D721Med (cell line): ENCODE measurements around the gene PRRT1.

Source experiments
- DNase-seq: peaks from one replicate; pipeline ENCODE4 v3.0.0; 2011; ENCODE audit warnings: low spot score; ENCODE audit not compliant: insufficient read length
- FAIRE-seq: peaks from 2 replicates; lab custom pipeline; 2011; peaks lifted over from hg19 to GRCh38; lab: Jason Lieb, UNC
- TF ChIP-seq, protein P1 (sequence below): IDR thresholded peaks from 2 replicates; pipeline ENCODE4 v1.5.1; 2012; ENCODE audit warnings: mild to moderate bottlenecking, control low read depth; ENCODE audit not compliant: insufficient read depth; ENCODE audit errors: missing control alignments

Gene PRRT1

DNA sequence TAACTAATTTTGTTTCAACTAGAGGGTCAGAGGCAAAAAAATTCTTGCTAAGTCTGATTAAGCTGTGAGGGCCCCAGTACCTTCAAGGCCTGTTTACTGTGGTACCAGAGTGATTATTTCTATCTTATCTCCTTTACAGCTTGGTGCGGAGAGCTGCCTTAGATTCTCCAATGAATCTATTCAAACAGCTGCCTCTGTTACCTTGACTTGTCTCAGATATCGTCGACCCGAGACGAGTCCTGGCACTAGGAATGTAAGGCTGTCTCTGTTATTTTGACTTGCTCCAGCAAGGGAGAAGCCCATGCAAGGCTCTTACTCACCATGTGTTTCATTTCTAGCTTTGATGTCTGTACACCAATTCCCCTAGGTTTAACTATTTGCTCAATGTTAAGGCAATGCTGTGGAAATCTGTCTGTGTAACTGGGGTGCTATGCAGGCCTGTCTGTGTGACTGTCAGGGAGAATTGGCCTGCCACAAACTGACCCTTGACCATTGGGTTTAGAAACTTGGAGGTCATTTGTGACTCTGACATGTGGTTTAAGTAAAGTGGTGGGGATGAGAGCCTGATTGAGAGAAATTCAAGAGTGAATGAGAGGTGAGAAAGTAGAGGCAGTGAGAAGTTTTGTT lies 11.2 kb downstream of the PRRT1 start:
- no peak for FAIRE-seq
- no peak for DNase-seq

DNA sequence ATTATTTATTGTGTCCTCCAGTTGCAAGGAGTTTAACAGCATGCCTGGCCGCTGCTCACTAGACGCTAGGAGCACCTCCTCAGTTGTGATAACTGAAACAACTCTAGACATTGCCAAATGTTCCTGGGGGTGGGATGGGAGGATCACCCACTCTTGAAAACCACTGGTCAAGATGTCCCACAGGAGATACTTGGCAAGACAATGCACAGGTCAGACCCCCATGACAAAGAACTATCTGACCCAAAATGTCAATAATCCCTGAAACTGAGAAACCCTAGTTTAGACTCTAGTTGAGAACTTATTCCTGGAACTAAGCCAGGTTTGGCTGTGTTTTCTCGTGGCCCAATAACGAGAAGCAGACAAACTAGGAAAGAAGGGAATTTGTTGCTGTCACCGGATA lies 12.1 kb downstream of the PRRT1 start:
- DNase-seq = no peak
- TF ChIP-seq, protein P1, sequence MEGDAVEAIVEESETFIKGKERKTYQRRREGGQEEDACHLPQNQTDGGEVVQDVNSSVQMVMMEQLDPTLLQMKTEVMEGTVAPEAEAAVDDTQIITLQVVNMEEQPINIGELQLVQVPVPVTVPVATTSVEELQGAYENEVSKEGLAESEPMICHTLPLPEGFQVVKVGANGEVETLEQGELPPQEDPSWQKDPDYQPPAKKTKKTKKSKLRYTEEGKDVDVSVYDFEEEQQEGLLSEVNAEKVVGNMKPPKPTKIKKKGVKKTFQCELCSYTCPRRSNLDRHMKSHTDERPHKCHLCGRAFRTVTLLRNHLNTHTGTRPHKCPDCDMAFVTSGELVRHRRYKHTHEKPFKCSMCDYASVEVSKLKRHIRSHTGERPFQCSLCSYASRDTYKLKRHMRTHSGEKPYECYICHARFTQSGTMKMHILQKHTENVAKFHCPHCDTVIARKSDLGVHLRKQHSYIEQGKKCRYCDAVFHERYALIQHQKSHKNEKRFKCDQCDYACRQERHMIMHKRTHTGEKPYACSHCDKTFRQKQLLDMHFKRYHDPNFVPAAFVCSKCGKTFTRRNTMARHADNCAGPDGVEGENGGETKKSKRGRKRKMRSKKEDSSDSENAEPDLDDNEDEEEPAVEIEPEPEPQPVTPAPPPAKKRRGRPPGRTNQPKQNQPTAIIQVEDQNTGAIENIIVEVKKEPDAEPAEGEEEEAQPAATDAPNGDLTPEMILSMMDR = no peak
- no peak for FAIRE-seq

More for the DNA sequence above, 11.2 kb downstream of the PRRT1 start:
- TF ChIP-seq, protein P1 = no peak

DNA sequence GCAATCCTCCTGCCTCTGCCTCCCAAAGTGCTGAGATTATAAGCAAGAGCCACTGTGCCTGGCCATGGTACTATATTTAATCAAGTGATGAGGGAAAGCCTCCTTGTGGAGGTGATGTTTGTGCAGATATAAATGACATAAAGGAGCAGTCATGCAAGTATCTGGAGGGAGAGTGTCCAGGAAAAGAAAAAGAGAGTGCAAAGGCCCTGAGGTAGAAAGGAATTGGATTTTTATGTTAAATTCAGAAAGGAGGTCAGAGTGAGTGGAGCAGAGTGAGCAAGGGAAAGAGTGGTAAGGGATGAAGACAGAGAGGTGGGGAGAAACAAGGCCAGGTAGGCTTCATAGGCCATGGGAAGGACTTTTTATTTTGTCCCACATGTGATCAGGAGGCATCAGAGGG lies 14.3 kb downstream of the PRRT1 start:
- no peak for DNase-seq
- TF ChIP-seq, protein P1 = no peak
- FAIRE-seq = no peak

DNA sequence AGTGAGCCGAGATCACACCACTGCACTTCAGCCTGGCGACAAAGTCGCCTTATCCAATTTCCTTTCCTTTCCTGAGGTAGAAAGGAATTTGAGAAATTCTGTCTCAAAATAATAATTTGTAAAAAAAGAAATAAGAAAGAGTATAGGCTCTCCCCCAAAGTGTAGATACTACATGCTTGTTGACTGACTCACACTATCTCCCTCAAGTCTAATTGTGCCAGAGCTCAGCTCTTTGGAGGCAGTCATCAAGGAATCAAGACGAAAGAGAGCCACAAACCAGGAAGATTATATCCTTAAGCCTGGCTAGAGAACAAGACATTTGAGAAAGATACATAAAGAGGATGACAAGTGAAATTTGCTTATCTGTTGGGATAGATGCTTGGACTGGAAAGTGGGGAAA lies 18.0 kb downstream of the PRRT1 start:
- TF ChIP-seq, protein P1 = no peak
- DNase-seq (no peak), FAIRE-seq (no peak)

DNA sequence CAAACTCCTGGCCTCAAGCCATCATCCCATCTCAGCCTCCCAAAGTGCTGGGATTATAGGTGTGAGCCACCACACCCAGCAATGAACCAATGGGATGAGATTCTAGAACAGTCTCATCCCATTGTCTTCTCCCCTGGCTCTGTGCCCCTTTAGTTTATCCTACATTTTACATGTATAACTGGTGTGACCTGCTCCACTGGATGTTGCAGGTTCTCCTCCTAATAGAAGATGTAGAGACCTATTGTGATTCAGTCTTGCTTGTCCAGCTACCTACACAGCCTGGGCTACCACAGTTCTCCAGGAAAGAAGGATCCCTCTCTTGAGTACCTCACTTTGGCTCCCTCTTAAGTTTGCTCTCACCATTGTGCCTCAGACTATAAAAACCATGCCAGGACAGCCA lies 19.6 kb downstream of the PRRT1 start:
- TF ChIP-seq, protein P1 = no peak
- FAIRE-seq (no peak), DNase-seq (no peak)

DNA sequence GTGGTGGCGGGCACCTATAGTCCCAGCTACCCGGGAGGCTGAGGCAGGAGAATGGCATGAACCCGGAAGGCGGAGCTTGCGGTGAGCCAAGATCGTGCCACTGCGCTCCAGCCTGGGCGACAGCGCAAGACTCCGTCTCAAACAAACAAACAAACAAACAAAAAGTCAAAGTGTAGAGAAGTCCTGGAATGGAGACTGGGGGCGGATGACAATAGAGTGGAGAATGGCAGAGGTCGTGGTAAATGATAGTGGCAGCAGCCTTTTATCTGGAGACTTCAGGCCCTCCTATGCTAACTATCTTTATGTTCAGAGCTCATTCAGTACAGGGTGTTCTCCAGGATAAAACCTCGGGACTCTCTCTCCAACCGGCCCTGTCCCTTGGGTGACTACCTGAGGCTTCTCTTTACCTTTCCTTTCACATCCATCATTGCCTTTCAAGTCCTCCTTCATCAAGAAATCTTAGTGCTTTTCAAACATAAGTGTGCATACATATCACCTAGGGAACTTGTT lies 20.2 kb downstream of the PRRT1 start:
- DNase-seq = no peak
- TF ChIP-seq, protein P1 = no peak
- no peak for FAIRE-seq
